Kasumi-1 (cell line): ENCODE data around the gene GPR176.

ENCODE experiments used
- DNase-seq, 2 experiments: peaks; one replicate each; lab custom pipeline; 2025; lab: John Stamatoyannopoulos, UW

The GPR176 gene, protein sequence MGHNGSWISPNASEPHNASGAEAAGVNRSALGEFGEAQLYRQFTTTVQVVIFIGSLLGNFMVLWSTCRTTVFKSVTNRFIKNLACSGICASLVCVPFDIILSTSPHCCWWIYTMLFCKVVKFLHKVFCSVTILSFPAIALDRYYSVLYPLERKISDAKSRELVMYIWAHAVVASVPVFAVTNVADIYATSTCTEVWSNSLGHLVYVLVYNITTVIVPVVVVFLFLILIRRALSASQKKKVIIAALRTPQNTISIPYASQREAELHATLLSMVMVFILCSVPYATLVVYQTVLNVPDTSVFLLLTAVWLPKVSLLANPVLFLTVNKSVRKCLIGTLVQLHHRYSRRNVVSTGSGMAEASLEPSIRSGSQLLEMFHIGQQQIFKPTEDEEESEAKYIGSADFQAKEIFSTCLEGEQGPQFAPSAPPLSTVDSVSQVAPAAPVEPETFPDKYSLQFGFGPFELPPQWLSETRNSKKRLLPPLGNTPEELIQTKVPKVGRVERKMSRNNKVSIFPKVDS

DNA sequence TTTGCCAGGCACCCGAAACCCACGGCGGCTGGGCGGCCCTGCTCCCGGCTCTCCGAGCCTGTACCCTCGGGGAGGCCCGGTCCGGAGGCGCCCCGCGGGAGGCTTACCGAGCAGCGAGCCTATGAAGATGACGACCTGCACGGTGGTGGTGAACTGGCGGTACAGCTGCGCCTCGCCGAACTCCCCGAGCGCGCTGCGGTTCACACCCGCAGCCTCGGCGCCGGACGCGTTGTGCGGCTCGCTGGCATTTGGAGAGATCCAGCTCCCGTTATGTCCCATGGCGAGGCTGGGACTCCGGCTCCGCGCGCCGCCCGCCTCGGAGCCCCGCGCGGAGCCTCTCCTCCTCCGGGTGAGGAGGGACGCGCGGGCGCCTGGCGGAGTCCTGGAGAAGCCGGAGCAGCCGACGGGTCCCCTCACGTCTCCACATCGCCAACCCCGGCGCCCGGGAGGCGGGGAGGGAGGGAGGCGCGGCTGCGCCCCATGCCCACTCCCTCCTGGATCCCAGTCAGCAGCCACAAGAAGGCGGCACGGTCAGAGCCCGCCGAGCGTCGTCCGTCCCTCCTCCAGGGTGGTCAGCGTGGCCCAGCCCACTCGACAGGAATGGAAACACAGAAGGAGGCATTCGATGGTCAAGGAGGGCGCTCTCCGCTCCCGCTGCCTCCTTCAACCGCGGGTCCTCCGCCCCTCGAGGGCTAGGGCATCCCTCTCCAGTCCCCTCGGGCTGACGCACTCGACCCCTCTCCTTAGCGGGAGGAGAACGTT is at the start of gene GPR176:
Gene GPR176 (minus strand): TSS at position 519 of the 762 bp plus-strand sequence. CDS start 240 bp downstream, at position 279.
- DNase-seq = no peak

DNA sequence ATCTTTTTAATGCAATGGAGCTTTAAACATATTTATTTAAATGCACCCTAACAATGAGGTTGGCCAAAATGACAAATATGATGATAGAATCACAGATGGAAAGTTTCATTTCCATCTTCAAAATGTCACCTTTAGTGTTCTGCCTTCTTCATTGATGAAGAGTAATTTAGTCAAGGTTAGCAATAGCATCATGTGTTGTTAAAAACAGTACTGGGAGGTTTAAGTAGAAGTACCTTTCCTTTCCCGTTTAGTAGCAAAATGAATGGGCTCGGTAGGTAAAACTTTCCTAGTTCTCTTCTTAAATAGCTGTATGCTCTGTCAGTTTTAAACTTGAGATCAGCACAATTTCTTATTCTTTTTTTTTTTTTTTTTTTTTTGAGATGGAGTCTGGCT is 48.9 kb upstream of the GPR176 start:
- DNase-seq = no peak

DNA sequence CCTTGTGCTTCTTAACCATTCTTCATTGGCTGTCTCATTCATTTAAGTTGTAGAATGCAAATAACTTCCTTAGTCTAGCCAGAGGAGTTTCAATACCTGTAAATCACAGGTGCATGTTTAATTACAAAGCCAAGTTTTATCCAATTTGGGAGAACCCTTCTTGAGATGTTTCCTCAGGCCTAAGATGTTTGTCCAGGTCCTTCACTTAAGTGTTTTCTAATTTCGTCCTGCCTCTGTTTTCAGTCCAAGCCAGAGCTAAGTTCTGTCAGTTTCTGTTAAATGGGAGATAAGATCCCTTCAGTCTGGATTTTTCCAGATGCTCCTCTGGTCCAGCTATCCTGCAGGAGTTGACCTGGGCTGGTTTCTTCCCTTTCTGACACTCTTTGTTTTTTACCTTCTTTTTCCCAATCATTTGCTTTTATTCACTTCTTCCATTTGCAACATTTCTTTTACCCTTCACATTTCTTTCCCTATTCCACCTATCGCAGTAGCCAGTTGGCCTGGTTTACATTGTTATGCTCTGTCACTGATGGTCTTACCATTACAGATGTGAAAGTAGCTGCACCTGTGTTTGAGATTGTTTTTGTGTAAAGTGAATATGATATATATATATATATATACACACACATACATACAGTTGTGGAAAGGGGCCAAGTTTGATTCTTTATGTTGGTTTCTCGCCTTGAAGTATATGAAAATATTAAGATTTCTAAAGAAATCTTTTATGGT is 48.4 kb upstream of the GPR176 start:
- DNase-seq = no peak

DNA sequence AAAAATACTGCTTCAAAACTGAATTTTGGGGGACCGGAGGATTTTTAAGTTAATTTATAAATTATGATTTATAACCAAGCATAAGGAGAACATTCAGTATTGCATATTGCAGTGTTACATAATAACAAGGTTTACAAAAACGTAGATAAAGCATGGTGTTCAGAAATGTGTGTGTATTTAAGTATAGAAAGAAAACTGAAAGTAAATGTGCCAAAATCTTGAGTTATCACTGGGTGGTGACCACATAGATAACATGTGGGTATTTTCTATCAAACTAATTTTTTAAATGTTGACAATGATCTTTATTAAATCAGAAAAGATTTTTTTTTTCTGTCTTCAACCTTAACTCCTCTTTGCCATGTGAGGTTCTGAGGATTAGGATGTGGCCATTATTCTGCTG is 46.5 kb upstream of the GPR176 start:
- no peak for DNase-seq

DNA sequence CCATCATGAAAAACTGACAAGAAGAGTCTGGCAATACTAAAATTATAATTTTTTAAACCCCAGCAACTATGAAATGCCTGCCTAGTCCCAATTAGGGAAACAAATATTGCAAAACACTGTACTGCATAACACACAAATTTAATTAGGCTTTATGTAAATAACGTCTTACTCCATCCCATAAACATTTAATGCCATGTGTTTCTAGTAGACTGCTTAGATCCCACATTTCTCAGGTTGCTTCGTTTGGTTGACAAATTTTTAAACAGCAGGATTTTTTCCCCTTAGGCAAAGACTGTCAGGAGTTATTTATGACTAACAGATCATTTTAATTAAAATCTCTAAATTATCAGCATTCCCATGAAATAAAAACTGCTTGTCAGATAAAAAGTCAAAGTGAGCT is 43.7 kb upstream of the GPR176 start:
- DNase-seq = no peak

DNA sequence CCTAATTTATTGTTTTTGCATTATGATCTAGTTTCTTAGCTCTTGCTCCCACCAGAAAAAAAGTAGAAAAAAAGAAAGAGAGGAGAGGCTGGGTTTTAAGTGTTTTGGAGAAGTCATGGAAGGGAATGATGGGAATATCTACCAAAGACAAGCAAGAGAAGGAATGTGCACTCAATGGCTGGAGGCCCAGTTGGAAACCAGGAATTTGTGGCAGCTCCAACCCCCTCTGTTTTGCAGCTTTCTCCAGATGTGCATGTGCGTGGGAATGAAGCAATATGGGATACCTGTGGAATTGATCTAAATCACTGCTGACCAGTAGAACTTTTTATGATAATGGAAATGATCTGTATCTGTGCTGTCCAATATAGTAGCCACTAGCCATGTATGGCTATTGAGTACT is 41.0 kb upstream of the GPR176 start:
- no peak for DNase-seq

DNA sequence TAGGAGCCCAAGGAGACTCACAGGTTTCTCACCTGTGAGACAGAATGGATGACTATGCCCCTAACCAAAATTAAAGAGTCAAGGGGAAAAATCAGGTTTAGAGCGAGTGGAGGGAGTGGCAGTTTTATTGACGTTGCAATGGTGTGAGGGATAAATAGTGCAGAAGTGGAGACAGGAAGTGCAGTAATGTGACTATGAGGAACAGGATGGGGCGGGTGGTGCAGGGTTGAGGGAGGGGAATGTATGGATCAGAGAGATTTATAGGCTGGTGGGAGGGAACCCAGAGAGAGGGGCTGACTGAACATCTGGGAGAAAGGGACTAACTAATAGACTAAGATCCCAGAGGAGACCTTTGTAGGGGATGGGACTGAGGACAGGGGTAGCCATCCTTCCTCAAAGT is 40.3 kb upstream of the GPR176 start:
- no peak for DNase-seq

DNA sequence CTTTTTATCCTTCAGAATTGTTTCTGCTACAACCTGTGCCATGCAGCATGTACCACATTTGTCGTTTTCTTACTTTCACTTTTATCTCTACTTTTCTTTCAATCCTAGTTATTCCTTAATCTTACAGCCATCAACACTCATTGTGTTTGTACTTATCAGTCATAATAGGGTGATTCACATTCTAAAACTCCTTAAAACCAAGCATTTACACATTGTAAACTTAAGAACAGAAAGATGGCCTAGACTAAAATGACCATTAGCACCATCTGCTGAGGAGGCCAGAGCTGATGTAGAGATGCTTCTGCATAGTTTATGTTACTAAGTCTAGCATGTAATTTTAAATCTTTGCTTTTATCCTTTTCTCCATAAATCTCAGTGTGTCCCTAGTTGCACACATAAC is 39.3 kb upstream of the GPR176 start:
- no peak for DNase-seq

DNA sequence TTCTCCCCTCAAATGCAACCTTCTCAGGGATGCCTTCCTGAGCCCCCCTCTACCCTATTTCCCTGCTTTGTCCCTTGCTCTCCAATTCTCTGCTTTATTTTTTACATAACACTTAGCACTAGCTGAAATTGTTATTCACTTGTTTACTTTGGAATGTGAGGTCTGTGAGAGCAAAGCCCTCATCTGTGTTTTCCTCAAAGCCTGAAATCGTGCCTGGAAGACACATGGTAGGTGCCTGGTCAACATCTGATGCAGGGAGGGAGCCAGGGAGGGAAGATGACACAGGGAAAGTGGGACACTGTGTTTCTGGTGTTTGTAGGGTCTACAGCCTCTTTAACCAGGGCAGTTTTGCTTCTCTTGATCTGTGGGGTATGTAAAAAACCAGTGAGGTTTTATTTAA is 37.4 kb upstream of the GPR176 start:
- no peak for DNase-seq

DNA sequence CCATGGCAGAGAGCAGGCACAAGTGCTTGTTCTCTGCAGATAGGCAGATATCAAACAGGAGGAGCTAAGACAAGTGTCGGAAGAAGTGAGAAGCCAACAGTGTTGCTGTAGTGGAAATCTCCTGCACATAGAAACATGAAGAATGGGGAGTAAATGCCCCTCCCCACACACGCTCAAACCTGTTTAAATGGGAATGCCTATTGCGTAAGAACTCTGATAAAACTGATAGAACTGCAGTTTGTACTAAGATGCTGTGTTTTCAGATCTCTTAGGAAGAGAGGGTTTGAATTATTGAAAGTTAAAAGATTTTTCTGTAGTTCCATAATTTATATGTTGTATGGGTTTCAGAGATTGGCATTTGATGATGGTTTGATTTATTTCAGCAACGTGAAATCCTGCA is 33.5 kb upstream of the GPR176 start:
- no peak for DNase-seq

DNA sequence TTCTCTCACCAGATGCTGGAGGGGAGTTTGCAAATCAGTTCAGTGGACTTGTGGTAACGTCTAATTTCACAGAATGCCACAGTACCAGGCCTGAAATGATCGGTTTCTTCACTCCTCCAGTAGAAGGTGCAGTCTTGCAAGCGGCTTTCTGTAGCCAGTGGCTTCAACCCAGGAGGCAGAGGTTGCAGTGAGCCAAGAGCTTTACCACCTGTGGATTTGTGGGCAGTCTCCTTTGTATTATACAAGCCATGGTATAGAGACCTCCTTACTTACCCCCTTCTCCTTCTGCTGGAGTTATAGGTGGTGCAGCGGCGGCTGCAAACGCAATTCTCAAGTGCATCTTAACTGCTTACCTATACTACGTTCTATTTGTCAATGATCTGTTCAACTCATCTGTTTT is 31.5 kb upstream of the GPR176 start:
- DNase-seq = no peak

DNA sequence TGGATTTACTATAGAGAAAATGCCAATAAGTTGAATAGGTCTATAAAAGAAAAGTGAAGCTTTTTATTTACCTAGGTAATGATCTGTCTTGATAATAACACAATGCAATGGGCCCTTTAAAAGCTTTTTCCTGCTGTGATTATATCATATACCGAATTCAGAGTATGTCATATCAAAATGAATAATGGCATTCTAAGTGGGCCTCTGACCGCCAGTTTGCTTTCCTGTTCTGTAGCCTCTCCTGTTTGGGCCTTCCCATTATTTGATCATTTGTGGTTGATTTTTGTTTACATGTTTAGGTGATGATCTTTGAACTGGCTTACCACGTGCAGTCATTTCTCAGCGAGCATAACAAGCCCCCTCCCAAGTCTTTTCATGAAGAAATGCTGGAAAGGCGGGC is 28.8 kb upstream of the GPR176 start:
- no peak for DNase-seq

DNA sequence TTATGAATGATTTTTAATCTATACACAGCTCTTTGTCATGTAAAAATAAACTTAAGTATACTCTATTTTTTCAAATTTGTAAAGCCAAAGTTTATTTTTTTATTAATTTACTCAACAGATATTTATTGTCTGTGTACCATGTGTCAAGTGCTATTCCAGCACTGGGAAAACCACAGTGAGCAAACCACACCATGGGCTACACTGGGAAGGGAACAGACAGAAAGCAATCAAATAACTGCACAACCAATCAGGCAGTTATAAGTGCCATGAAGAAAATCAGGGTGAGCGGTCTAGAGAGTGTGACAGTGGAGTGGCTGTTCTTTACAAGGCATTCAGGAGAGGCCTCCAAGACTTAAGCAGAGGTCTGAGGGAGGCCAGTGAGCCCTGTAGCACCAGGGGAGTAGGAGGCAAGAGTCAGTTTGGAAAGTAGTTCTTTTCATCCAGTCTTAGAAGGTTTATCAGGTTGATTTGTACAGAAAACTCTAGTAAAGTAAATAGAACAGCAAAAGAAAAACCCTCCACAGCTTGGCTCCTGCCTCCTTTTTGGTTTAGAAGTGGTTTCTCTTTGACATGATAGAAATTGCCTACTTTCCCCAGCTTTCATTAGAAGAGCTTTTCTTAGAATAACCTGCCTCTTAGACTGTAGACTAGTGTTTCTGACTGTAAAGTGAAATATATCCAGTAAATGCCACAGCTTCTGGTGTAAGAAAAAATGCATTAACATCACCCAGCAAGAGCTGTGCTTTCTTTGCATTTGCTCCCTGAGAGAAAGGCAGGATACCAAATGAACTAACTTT is 27.5 kb upstream of the GPR176 start:
- DNase-seq = no peak

DNA sequence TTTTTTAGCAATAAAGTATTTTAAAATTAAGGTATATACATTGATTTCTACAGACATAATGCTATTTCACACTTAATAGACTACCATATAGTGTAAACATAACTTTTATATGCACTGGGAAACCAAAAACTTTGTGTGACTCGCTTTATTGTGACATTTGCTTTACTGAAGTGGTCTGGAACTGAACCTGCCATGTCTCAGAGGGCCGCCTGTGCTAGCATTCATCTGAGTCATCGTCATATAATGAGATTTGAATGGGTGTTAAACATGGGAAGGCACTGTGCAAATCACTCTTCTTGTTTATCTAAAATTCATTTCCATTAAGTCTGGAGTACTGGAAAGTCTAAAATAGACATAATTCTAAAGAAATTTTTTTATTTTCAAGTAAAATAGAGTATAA is 26.8 kb upstream of the GPR176 start:
- no peak for DNase-seq

DNA sequence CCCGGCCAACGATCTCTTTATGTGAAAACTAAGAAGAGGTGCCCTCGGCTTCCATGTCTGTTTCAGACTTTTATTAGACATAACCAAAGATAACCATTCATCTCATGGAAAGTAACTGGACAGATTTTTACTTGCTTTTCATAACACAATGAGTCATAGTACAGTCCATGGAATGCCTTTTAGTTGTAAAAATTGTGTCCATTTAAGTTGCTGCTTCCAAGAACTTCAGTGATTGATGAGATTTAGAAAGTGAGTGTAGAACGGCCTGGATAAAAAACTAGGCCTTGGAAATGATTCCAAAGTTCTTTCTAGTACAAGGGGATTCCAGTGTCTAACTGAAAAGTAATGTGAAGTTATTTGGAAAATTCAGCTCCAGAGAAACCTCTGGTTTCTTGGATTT is 24.7 kb upstream of the GPR176 start:
- no peak for DNase-seq

DNA sequence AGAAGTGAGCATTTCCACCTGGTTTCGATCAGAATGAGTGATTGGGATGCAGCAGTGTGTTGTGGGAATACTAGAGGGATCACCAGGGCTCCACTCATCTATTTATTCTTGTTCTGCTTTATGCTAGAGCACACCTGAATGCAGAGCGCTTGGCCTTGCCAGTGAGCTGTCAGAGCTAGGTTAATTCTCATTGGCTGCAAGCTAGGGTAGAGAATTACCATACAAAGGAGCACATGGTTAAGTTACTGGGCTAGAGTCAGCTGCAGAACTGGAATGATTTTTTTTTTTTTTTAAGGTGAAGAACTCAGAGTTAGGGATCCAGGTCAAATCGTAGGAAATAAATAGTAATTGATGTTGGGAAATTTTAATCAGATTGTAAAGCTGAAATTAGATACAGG is 22.7 kb upstream of the GPR176 start:
- no peak for DNase-seq

DNA sequence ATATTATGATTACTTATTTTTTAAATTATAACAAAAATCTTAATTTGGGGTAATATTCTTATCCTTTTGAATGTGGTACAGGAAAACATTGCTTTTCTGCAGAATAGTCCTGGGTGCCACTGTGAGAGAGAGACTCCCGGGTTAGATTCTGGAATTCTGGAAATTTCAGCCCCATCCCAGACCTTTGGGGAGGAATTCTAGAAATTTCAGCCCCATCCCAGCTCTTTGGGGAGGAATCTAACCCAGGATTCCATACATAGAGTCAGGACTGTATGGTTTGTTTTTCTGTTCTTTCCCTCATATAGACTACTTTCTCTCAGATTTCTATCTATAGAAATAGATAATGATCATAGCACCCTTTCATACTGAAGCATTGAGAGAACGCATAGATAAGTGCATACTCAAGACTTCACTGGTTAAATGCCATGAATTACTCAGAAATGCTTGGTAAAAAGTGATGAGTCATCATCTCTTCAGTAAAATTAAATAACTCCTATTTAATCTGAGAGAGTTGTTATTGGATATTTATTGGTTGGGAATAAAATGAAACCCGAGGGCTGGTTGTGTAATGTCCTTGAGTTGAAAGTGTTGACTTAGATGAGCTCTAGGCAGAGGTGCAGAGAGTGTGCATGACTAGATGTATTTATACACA is 22.2 kb upstream of the GPR176 start:
- DNase-seq = no peak

DNA sequence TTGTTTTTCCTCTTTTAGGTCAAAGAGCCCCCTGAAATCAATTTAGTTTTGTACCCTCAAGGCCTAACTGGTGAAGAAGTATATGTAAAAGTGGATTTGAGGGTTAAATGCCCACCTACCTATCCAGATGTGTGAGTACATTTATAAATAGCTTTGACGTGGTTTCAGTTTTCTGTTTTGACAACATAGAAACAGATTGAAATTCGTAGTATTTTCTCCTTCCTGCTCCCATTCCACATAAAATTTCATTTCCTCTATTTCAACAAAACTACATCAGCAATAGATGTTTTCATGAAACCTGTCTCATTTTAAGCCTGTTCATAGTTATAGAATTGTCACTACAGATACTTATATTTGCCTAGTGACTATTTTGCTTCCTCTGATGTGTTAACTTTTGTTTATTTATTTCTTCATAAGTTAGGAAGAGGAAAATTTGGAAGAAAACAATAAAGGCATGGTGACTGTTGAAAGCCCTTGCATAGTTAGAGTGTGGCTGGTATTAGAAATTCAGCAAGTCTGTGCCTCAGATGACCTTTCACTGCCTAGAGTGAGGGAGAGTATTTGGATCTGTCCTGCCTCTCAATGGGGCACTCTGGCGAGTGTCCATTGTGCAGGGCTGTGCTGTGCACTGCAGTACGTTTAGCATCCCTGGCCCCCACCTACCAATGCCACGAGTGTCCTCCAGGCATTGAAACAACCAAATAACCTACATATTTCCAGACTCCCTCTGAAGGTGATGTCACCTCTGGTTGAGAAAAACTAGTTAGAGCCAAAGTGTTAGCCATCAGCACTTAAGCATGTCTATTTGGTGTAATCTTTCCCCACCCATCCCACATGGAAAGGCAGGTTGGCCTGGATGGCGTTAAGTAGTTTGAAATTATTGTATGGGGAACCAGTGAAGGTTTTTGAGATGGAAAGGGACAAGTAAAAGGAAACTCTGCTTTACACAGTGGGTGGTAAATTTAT is 19.7 kb upstream of the GPR176 start:
- DNase-seq = no peak

DNA sequence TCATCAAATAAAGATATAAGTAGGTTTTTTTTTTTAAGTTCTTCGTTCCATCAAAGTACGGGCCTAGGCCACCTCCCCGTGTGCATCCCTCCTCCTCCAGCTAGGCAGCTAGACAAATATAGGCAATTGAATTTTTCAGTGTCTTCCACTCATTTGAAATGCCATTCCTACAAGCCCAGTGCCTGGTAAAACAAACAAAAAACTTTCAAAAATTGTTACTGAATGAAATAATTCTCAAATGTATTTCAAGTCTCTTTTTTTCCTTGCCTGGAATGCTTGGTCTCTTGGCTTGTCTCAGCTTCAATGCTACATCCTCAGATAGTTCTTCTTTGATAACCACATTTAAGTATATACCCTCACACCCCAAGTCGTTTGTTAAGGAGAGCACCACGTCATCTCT is 17.6 kb upstream of the GPR176 start:
- no peak for DNase-seq

DNA sequence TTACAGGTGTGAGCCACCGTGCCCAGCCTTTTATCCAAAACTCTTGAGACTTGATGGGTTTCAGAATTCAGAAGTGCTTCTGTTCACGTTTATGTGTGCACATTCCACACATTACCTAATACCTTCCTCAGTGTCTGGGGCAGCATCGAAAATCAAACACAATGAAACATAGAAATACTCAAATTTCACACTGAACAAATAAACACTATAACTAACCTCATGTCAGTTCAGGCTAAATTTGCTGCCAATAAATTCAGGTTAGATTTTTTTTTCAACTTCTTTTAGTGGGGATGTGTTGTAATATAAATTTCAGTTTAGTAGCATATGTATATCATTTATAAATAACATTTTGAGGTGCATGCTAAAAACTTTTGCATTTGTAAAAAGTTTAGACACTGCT is 16.6 kb upstream of the GPR176 start:
- no peak for DNase-seq
